GM23338 (cell line): ENCODE results near the gene TESK2. TPM values are rescaled to one million over a fixed set of nuclear protein-coding genes. Genes with fewer than 3 reads are reported as not detected.

Experiments
- ATAC-seq: fragments of 200-7000 bp; cut with Tn5 transposase; 3 replicates; pipeline ENCODE4 v1.9.1; 2020
- DNase-seq: peaks from one replicate; pipeline ENCODE4 v3.0.0-alpha.2; 2015; ENCODE audit warnings: low spot score
- H2AFZ ChIP-seq: fragments of 200-600 bp; sonication (generic); 2 replicates; pipeline ENCODE4 v1.8.0; 2016; ENCODE audit warnings: antibody characterized with exemption, mild to moderate bottlenecking, moderate library complexity
- H3F3A ChIP-seq: fragments of 200-600 bp; sonication (generic); replicated peaks from 2 replicates; pipeline ENCODE4 v1.8.0; 2017; ENCODE audit warnings: antibody characterized with exemption, mixed run types, low read depth
- H3K27ac ChIP-seq: fragments of 200-600 bp; sonication (generic); 2 replicates; pipeline ENCODE4 v1.6.1; 2016; ENCODE audit warnings: low read depth
- H3K27me3 ChIP-seq: fragments of 200-600 bp; sonication (generic); 2 replicates; pipeline ENCODE4 v1.8.0; 2016; ENCODE audit warnings: mild to moderate bottlenecking, mixed run types, moderate library complexity; ENCODE audit not compliant: insufficient read depth
- H3K36me3 ChIP-seq: fragments of 200-600 bp; sonication (generic); 2 replicates; pipeline ENCODE4 v1.8.0; 2016; ENCODE audit warnings: mild to moderate bottlenecking; ENCODE audit not compliant: insufficient read depth
- H3K4me1 ChIP-seq: fragments of 200-600 bp; sonication (generic); 2 replicates; pipeline ENCODE4 v1.8.0; 2016; ENCODE audit warnings: mild to moderate bottlenecking, moderate library complexity; ENCODE audit not compliant: insufficient read depth
- H3K4me2 ChIP-seq: fragments of 200-600 bp; sonication (generic); 2 replicates; pipeline ENCODE4 v1.7.1; 2017; ENCODE audit warnings: mixed run types
- H3K4me3 ChIP-seq: fragments of 200-600 bp; sonication (generic); 2 replicates; pipeline ENCODE4 v1.6.1; 2016; ENCODE audit warnings: mixed run types
- H3K79me2 ChIP-seq: fragments of 200-600 bp; sonication (generic); replicated peaks from 2 replicates; pipeline ENCODE4 v1.8.0; 2017; ENCODE audit warnings: mild to moderate bottlenecking; ENCODE audit not compliant: insufficient read depth
- H3K9me2 ChIP-seq: fragments of 200-600 bp; sonication (generic); 2 replicates; pipeline ENCODE4 v1.8.0; 2017; ENCODE audit not compliant: insufficient read depth
- H4K20me1 ChIP-seq: fragments of 200-600 bp; sonication (generic); replicated peaks from 2 replicates; pipeline ENCODE4 v1.8.0; 2017; ENCODE audit warnings: mild to moderate bottlenecking; ENCODE audit not compliant: insufficient read depth
- H3K27ac Mint-ChIP-seq: 2 replicates; pipeline ENCODE4 v1.8.0; 2020; ENCODE audit warnings: inconsistent platforms, mild to moderate bottlenecking, moderate library complexity, mixed read lengths
- H3K27me3 Mint-ChIP-seq: 3 replicates; pipeline ENCODE4 v1.8.0; 2022; ENCODE audit warnings: low read depth, mild to moderate bottlenecking, moderate library complexity, mixed read lengths, inconsistent platforms; ENCODE audit not compliant: insufficient read depth, poor library complexity
- H3K36me3 Mint-ChIP-seq: 3 replicates; pipeline ENCODE4 v1.8.0; 2021; ENCODE audit warnings: low read depth, mild to moderate bottlenecking, inconsistent platforms, moderate library complexity, mixed read lengths
- H3K4me1 Mint-ChIP-seq: 3 replicates; pipeline ENCODE4 v1.8.0; 2020; ENCODE audit warnings: mild to moderate bottlenecking, inconsistent platforms, mixed read lengths
- H3K4me3 Mint-ChIP-seq: 3 replicates; pipeline ENCODE4 v1.8.0; 2021; ENCODE audit warnings: moderate library complexity, mild to moderate bottlenecking, inconsistent platforms, mixed read lengths
- H3K9me3 Mint-ChIP-seq: 3 replicates; pipeline ENCODE4 v1.8.0; 2020; ENCODE audit warnings: moderate library complexity, mild to moderate bottlenecking, inconsistent platforms, mixed read lengths
- CREB1 ChIP-seq: fragments of 250-450 bp; sonication (Bioruptor Pico); IDR thresholded peaks from 2 replicates; pipeline ENCODE4 v1.5.0; 2020; ENCODE audit warnings: low read depth, mild to moderate bottlenecking, moderate library complexity
- POLR2AphosphoS5 ChIP-seq: IDR thresholded peaks from 2 replicates; pipeline ENCODE4 v1.6.1; 2016; ENCODE audit warnings: antibody characterized with exemption, low read depth
- ZNF114 ChIP-seq: fragments of 250-450 bp; sonication (Bioruptor Pico); IDR thresholded peaks from 2 replicates; pipeline ENCODE4 v1.5.0; 2020; ENCODE audit warnings: mild to moderate bottlenecking, moderate library complexity
- polyA plus RNA-seq: library from polyadenylated mRNA; unstranded; fragments of >200 nt; fragmentation: Nextera tagmentation; extraction: Ambion mirVana; gene quantifications from 2 replicates; pipeline ENCODE4 v1.2.1, GENCODE V29; 2016
- total RNA-seq: library from RNA; depleted of rRNA; stranded (reverse); fragments of >200 nt; shearing (Covaris generic); gene quantifications from 2 replicates; pipeline ENCODE4 v1.2.3, GENCODE V29; 2014
- TF ChIP-seq, protein P1 (sequence below): fragments of 250-450 bp; sonication (Bioruptor Pico); IDR thresholded peaks from 2 replicates; pipeline ENCODE4 v1.5.0; 2020; ENCODE audit warnings: mild to moderate bottlenecking, moderate library complexity

The TESK2 gene
- total and polyA plus RNA-seq, 2 experiments from 2014 or later, result 5.2 to 14.0 TPM

DNA sequence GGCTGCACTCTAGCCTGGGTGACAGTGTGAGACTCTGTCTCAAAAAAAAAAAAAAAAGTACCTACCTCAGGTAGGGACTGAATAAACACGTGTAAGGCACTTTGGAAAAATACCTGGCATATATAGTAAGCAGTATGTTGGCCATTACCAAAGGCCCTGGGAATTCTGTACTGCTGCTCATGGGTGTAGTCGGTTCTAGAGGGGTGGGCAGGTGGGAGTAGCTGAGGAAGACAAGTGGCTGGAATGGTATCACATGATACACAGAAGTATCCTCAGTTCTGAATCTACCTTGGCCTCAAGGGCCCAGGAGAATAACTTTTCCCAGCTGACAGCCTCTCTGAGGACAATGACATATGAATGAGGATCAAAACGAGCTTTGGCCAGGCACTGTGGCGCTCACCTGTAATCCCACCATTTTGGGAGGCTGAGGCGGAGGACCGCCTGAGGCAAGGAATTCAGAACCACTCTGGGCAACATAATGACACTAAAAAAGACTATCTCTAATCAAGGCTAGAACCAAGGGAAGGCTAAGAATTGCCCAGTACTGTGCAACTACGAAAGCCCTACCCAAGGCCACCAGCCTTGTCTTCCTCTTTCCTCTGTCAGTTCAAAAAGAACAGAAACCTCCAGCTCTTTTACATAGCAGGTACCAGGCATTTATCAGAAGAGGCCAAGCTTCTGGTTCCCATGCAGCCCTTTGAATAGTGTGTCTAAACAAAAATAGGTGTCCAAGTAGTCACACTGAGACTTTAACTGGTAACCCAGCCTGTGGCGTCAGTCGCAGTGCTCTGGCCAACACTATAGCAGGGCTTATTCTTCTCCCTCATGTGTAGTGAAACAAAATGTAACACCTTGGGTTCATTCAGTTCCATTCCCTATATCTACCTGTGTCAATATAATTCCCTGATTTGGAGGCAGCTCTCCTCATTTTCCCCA lies 19.3 kb upstream of the TESK2 start (continued):
- TF ChIP-seq, protein P1, sequence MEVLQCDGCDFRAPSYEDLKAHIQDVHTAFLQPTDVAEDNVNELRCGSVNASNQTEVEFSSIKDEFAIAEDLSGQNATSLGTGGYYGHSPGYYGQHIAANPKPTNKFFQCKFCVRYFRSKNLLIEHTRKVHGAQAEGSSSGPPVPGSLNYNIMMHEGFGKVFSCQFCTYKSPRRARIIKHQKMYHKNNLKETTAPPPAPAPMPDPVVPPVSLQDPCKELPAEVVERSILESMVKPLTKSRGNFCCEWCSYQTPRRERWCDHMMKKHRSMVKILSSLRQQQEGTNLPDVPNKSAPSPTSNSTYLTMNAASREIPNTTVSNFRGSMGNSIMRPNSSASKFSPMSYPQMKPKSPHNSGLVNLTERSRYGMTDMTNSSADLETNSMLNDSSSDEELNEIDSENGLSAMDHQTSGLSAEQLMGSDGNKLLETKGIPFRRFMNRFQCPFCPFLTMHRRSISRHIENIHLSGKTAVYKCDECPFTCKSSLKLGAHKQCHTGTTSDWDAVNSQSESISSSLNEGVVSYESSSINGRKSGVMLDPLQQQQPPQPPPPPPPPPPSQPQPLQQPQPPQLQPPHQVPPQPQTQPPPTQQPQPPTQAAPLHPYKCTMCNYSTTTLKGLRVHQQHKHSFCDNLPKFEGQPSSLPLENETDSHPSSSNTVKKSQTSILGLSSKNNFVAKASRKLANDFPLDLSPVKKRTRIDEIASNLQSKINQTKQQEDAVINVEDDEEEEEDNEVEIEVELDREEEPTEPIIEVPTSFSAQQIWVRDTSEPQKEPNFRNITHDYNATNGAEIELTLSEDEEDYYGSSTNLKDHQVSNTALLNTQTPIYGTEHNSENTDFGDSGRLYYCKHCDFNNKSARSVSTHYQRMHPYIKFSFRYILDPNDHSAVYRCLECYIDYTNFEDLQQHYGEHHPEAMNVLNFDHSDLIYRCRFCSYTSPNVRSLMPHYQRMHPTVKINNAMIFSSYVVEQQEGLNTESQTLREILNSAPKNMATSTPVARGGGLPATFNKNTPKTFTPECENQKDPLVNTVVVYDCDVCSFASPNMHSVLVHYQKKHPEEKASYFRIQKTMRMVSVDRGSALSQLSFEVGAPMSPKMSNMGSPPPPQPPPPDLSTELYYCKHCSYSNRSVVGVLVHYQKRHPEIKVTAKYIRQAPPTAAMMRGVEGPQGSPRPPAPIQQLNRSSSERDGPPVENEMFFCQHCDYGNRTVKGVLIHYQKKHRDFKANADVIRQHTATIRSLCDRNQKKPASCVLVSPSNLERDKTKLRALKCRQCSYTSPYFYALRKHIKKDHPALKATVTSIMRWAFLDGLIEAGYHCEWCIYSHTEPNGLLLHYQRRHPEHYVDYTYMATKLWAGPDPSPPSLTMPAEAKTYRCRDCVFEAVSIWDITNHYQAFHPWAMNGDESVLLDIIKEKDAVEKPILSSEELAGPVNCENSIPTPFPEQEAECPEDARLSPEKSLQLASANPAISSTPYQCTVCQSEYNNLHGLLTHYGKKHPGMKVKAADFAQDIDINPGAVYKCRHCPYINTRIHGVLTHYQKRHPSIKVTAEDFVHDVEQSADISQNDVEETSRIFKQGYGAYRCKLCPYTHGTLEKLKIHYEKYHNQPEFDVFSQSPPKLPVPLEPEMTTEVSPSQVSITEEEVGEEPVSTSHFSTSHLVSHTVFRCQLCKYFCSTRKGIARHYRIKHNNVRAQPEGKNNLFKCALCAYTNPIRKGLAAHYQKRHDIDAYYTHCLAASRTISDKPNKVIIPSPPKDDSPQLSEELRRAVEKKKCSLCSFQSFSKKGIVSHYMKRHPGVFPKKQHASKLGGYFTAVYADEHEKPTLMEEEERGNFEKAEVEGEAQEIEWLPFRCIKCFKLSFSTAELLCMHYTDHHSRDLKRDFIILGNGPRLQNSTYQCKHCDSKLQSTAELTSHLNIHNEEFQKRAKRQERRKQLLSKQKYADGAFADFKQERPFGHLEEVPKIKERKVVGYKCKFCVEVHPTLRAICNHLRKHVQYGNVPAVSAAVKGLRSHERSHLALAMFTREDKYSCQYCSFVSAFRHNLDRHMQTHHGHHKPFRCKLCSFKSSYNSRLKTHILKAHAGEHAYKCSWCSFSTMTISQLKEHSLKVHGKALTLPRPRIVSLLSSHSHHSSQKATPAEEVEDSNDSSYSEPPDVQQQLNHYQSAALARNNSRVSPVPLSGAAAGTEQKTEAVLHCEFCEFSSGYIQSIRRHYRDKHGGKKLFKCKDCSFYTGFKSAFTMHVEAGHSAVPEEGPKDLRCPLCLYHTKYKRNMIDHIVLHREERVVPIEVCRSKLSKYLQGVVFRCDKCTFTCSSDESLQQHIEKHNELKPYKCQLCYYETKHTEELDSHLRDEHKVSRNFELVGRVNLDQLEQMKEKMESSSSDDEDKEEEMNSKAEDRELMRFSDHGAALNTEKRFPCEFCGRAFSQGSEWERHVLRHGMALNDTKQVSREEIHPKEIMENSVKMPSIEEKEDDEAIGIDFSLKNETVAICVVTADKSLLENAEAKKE (CRISPR knock-in tag), result no peak
- TF ChIP-seq ZNF114 (CRISPR knock-in tag) (no peak), CREB1 (no peak)

DNA sequence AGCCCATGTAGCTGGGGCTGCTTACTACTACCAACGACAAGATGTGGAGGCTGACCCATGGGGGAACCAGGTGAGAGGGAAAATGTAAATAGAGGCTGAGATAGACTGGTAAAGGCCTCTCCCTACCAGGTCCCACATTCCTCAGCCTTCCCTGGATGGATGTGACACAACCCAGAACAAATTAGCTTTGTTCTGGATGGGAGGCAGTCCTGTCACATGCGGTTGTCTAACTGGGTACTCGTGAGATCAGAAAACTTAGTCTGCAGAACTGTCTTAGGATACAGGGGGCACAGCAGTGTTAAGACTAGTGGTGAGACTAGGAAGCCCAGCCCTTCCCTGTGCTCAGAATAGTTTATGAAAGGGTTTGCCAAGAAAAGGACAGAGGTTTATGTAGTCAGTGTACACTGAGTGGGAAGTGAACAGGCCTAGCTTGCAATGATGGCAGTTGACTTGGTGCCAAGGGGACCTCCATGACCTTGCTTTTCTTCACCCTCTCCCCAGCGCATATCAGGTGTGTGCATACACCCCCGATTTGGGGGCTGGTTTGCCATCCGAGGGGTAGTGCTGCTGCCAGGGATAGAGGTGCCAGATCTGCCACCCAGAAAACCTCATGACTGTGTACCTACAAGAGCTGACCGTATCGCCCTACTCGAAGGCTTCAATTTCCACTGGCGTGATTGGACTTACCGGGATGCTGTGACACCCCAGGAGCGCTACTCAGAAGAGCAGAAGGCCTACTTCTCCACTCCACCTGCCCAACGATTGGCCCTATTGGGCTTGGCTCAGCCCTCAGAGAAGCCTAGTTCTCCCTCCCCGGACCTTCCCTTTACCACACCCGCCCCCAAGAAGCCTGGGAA lies 17.6 kb upstream of the TESK2 start:
- H3K4me3 Mint-ChIP-seq, result no peak overlapping the region
- TF ChIP-seq, protein P1 (CRISPR knock-in tag), result no peak
- peak; percentile 20; the same call in 1 of the 2 replicates for TF ChIP-seq POLR2AphosphoS5

More for the DNA sequence above, 17.6 kb upstream of the TESK2 start:
- H3K27me3 ChIP-seq, result no peaks in the 10 kb centered on the region
- peak; percentile 53 for ATAC-seq
- H2AFZ ChIP-seq, result no peak overlapping the region
- peak overlapping the region; percentile 86 for H3K27ac ChIP-seq
- Mint-ChIP-seq H3K36me3 (peaks cover 59% of the 10 kb centered on the region), H3K4me1 (no peaks in the 10 kb centered on the region), H3K9me3 (no peaks in the 10 kb centered on the region), H3K27ac (peak overlapping the region; percentile 83), H3K27me3 (no peaks in the 10 kb centered on the region)
- no peak overlapping the region for H3K4me2 ChIP-seq
- peaks cover 63% of the 10 kb centered on the region for H3F3A ChIP-seq
- peak; percentile 43 for DNase-seq
- H3K4me1 ChIP-seq, result no peaks in the 10 kb centered on the region
- peaks cover 46% of the 10 kb centered on the region for H3K36me3 ChIP-seq
- H3K79me2 ChIP-seq, result peaks cover 9% of the 10 kb centered on the region
- H3K4me3 ChIP-seq, result no peak overlapping the region
- H4K20me1 ChIP-seq, result peaks cover 35% of the 10 kb centered on the region
- H3K9me2 ChIP-seq, result no peaks in the 10 kb centered on the region
